HT1080 (cell line): ENCODE data around the gene MYMK. TPM values are rescaled to one million over a fixed set of nuclear protein-coding genes. Genes with fewer than 3 reads are reported as not detected.

Experiments
- DNase-seq: peaks from one replicate; pipeline ENCODE4 v3.0.0-alpha.2; 2015; ENCODE audit warnings: low read depth
- total RNA-seq: library from RNA; depleted of rRNA; stranded (reverse); fragments of >200 nt; shearing (Covaris generic); gene quantifications from 2 replicates; pipeline ENCODE4 v1.2.3, GENCODE V29; 2014

The MYMK gene
- total RNA-seq, 1 experiment from 2014 or later: not detected

- DNase-seq: peak; percentile 63
Observed at GRCh38 chr9:133558191-133559126, 33.7 kb upstream of the MYMK start.

DNA sequence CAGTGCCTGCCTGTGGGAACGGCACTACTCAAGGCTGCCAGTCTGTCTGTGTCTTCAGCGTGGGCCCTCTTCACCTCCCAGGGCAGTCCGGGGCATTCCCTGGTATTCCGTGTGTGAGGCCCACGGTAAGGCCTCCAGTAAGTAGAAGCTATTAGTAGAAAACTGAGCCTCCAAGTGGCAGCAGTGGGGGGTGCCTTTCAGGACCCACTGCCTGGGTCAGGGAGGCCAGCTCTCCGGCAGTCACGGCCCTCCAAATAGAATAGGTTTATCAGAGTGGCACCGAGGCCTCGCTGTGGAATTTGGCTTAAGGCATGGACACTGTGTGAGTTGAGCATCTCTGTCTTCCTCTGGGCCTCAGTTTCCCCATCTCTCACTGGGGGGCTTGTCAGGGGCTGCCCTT lies 32.8 kb upstream of the MYMK start:
- no peak for DNase-seq

- no peak for DNase-seq
Observed at GRCh38 chr9:133556354-133556753, 31.6 kb upstream of the MYMK start.

GRCh38 chr9:133554729-133555128 lies 30.0 kb upstream of the MYMK start:
- DNase-seq: no peak

DNA sequence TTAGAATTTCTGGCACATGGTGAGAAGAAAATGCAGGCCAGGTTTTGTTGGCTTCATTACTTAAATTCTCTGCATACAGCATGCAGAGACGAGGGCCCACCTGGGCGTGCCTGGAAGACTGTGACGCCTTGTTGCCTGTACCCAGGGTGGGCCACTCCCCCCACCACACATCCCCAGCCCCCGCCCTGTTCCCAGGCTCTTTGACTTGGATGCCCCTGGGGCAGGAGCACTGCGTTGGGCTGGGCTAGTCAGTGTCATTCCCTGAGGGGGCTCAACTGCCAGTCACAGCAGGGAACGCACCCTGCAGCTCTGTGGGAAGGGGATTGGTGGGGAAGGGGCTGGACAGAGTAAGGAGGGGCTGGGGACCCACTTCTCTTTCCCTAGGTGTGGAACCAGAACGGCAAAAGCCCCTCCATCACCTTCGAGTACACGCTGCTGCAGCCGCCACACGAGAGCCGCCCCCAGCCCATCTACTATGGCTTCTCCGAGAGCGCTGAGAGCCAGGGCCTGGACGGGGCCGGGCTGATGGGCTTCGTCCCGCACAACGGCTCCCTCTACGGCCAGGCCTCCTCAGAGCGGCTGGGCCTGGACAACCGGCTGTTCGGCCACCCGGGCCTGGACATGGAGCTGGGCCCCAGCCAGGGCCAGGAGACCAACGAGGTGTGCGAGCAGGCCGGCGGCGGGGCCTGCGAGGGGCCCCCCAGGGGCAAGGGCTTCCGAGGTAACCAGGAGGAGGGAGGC lies 29.4 kb upstream of the MYMK start:
- DNase-seq: no peak

- DNase-seq: no peak
Observed at GRCh38 chr9:133553123-133553522, 28.4 kb upstream of the MYMK start.

DNA sequence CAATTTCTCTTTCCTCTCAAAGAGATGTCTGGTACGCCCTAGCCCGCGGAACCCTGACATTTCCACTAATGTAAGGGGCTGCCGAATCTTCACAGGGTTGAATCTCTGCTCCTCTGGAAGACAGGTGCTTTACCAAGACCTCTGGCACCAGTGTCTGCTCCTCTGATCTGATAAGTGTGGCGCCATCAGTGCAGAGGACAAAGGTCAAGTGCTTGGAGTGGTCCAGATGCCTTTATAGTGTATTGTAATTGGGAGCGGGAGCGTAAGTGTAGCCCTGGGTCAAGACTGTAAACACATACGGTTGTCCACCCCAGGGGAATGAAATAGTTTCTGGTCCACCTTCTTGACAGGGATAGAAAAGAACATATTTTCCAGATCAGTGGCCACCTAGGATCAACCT lies 27.5 kb upstream of the MYMK start:
- DNase-seq: no peak

GRCh38 chr9:133551446-133551845 lies 26.7 kb upstream of the MYMK start:
- DNase-seq: no peak

GRCh38 chr9:133547116-133547515 lies 22.4 kb upstream of the MYMK start:
- DNase-seq: no peak

GRCh38 chr9:133546287-133546680 lies 21.5 kb upstream of the MYMK start:
- no peak for DNase-seq

DNA sequence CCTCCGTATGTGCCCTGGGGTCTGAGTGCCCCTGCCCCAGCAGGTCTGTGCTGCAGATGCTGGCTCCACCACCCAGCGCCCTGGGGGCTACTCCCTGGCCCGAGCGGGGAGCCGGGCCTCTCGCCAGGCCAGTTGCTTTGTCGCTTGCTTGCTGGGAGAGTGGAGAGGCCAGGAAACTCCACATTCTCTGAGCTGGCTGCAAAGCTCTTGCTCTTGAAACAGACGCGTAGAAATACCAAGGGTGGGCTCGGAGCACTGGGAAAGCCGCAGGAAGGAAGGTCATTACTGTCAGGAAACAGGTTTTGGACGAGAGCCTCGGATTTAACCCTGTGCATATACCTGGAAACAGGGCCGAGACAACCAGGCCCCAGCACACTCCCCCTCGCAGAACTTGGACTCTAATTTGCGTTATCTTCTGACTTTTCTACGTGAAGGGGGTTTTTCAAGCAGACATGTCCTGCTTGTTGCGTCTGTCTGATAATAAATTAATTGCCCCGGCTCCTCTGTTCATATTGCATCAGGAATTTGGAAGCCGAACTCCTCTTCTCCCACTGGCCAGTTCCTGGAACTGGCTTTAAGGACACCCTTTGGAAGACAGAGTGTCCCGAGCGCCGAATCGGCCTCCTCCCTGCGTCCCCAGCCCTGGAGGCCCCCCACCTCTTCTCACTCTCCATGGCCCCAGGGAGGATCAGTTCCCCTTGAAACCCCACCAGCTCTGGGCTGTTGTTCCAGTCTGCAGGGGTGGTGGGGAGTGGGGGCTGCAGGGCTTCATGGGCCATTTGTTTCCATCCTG lies 20.9 kb upstream of the MYMK start:
- no peak for DNase-seq

- DNase-seq: no peak
Observed at GRCh38 chr9:133543772-133544467, 19.2 kb upstream of the MYMK start.

DNA sequence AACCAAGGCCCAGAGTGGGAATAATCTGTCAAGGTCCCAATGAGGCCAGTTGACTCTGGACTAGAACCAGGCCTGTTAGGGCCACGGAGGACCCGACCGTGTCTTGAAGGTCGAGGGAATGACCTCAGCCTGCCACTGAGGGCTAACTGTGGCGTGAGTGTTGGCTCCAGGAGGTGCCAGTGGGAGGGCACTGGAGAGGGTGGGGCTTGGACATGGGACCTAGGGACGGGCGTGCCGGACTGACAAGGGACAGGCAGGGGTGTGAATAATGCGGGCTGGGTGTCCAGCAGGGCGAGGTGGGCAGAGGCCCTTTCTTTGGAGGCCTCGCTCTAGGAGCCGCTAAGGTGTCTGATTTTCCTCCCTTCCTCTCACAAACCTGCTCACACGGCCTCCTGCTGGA lies 17.2 kb upstream of the MYMK start:
- DNase-seq: no peak

DNA sequence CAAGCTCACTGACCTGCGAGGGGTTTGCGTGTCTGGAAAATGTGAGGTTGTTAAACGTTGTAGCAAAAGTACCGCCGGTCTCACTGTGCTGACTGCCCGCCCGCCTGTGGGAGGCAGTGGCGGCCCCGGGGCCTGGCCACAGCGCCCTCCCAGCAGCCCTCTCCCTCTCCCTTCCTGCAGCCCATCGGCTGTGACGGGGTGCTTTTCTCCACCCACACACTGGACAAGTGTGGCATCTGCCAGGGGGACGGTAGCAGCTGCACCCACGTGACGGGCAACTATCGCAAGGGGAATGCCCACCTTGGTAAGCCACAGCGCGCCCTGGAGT lies 15.9 kb upstream of the MYMK start:
- DNase-seq: no peak

GRCh38 chr9:133539991-133540697 lies 15.4 kb upstream of the MYMK start:
- no peak for DNase-seq

- no peak for DNase-seq
Observed at GRCh38 chr9:133538851-133539833, 14.4 kb upstream of the MYMK start.

GRCh38 chr9:133538176-133538575 lies 13.4 kb upstream of the MYMK start:
- no peak for DNase-seq

- no peak for DNase-seq
Observed at GRCh38 chr9:133537257-133537656, 12.5 kb upstream of the MYMK start.

GRCh38 chr9:133536536-133536935 lies 11.8 kb upstream of the MYMK start:
- DNase-seq: no peak
